Measurements from ENCODE around the gene CFAP77. TPM values are rescaled to one million over a fixed set of nuclear protein-coding genes. Genes with fewer than 3 reads are reported as not detected.

CFAP77 gene
- total and polyA plus RNA-seq, 2 of the 8 experiments (the other 6 are each of a cell fraction or from before 2014, with no cell fraction given), result 0.63 to 0.97 TPM

DNA sequence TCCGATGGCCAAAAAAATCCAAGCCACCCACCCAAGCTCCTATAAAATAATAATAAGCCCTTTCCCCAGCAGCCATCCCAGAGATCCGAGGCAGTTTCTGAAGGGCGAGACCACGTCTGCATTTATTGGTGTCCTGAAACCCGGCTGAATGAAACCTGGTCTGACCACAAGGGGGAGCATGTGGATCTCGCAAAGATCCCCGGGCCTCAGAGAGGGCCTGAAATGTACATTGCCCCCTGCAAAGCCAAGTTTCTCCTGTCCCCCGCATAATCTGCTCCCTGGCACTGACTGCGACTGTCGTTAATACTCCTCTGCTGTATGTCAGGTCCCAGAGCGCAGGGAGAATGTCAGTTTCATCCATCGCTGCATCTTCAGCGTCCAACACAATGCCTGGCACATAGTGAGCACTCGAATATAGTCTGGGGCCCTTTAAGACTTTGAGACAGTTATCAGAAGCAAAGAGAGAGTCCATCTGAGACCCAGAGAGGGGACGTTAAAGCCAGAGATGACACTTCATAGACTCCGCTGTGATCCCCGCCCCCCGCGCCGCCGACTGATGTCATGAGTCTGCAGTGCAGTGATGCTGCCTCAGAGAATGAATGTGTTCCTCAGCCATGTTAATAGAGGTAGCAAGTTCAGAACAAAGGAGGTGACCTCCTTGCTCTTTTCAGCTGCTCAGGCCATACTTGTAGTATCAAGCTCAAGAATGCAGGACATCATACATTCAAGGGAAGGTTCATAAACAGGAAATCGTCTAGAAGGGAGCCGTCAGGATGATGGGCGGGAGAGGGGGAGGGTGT is 97.9 kb downstream of the CFAP77 start (continued):
- TF ChIP-seq RAD21 (IDR thresholded peaks at IDR 0.05 in 1 of 2, conservative IDR thresholded peaks at IDR 0.05 in 1 of 2; ENCODE audit: low read depth in 2 of 2, low read length in 2 of 2), result peak; percentile 91 to 92
- TF ChIP-seq BCL11A (IDR thresholded peaks at IDR 0.05; ENCODE audit: low read depth in 2 of 2, low read length in 2 of 2), result no peak
- TF ChIP-seq, protein P1, sequence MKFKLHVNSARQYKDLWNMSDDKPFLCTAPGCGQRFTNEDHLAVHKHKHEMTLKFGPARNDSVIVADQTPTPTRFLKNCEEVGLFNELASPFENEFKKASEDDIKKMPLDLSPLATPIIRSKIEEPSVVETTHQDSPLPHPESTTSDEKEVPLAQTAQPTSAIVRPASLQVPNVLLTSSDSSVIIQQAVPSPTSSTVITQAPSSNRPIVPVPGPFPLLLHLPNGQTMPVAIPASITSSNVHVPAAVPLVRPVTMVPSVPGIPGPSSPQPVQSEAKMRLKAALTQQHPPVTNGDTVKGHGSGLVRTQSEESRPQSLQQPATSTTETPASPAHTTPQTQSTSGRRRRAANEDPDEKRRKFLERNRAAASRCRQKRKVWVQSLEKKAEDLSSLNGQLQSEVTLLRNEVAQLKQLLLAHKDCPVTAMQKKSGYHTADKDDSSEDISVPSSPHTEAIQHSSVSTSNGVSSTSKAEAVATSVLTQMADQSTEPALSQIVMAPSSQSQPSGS (IDR thresholded peaks at IDR 0.05; ENCODE audit: low read length), result no peak
- TF ChIP-seq TBP (IDR thresholded peaks at IDR 0.05; ENCODE audit: low read depth, low read length), result no peak
- no peak for TF ChIP-seq GTF2F1 (IDR thresholded peaks at IDR 0.05; ENCODE audit: borderline replicate concordance, low read depth, low read length)
- TF ChIP-seq POLR2AphosphoS5 (IDR thresholded peaks at IDR 0.05; ENCODE audit: low read depth, low read length), result no peak
- no peak for TF ChIP-seq SIX5 (IDR thresholded peaks at IDR 0.05; ENCODE audit: low read depth, low read length)
- TF ChIP-seq PHF8 (conservative IDR thresholded peaks at IDR 0.05; ENCODE audit: low read depth, low read length), result no peak

Data from H1 (cell line).